Dermis blood vessel endothelial cell (primary cell): ENCODE data around the gene ZCCHC14. TPM values are rescaled to one million over a fixed set of nuclear protein-coding genes. Genes with fewer than 3 reads are reported as not detected.

Source experiments
- DNase-seq: peaks from one replicate; pipeline ENCODE4 v3.0.0; 2010
- total RNA-seq: library from RNA; depleted of rRNA; stranded (reverse); fragments of >200 nt; gene quantifications from 2 replicates; pipeline ENCODE4 v1.2.3, GENCODE V29; 2014

ZCCHC14 gene
- 7.5 and 12.5 TPM in 2 replicates for total RNA-seq

GRCh38 chr16:87492721-87493607 lies at the start of gene ZCCHC14:
Gene ZCCHC14 (minus strand): TSS chr16:87493024. CDS start chr16:87492238, 786 bp downstream.
- DNase-seq, result peak; percentile 99

- no peak for DNase-seq
Observed at GRCh38 chr16:87541872-87542234, 49.0 kb upstream of the ZCCHC14 start.

GRCh38 chr16:87541147-87541871 lies 48.5 kb upstream of the ZCCHC14 start:
- no peak for DNase-seq

- no peak for DNase-seq
Observed at GRCh38 chr16:87540897-87541146, 48.0 kb upstream of the ZCCHC14 start.

- DNase-seq, result no peak
Observed at GRCh38 chr16:87540072-87540896, 47.5 kb upstream of the ZCCHC14 start.

- DNase-seq, result no peak
Observed at GRCh38 chr16:87539113-87539512, 46.3 kb upstream of the ZCCHC14 start.

GRCh38 chr16:87538594-87538993 lies 45.8 kb upstream of the ZCCHC14 start:
- DNase-seq, result no peak

GRCh38 chr16:87538160-87538559 lies 45.3 kb upstream of the ZCCHC14 start:
- DNase-seq, result no peak

GRCh38 chr16:87536795-87537142 lies 43.9 kb upstream of the ZCCHC14 start:
- no peak for DNase-seq

GRCh38 chr16:87535855-87536794 lies 43.3 kb upstream of the ZCCHC14 start:
- DNase-seq, result peak; percentile 57

GRCh38 chr16:87535457-87535854 lies 42.6 kb upstream of the ZCCHC14 start:
- DNase-seq, result no peak

GRCh38 chr16:87534751-87535150 lies 41.9 kb upstream of the ZCCHC14 start:
- no peak for DNase-seq

GRCh38 chr16:87534030-87534653 lies 41.3 kb upstream of the ZCCHC14 start:
- no peak for DNase-seq

GRCh38 chr16:87533061-87533460 lies 40.2 kb upstream of the ZCCHC14 start:
- DNase-seq, result no peak

- DNase-seq, result no peak
Observed at GRCh38 chr16:87531418-87531817, 38.6 kb upstream of the ZCCHC14 start.

GRCh38 chr16:87528690-87529579 lies 36.1 kb upstream of the ZCCHC14 start:
- no peak for DNase-seq

GRCh38 chr16:87527055-87527724 lies 34.4 kb upstream of the ZCCHC14 start:
- no peak for DNase-seq

- no peak for DNase-seq
Observed at GRCh38 chr16:87526238-87526947, 33.6 kb upstream of the ZCCHC14 start.

- DNase-seq, result no peak
Observed at GRCh38 chr16:87525352-87525751, 32.5 kb upstream of the ZCCHC14 start.
